DOHH2 (cell line): ENCODE data around the gene INSIG1.

Experiments
- H3F3A ChIP-seq: fragments of 200-600 bp; sonication (generic), shearing (Covaris generic); 2 replicates; pipeline ENCODE4 v1.6.0; 2016; ENCODE audit warnings: antibody characterized with exemption, mild to moderate bottlenecking; ENCODE audit not compliant: control insufficient read depth, insufficient read depth
- H3K27ac ChIP-seq: fragments of 200-600 bp; sonication (generic); 2 replicates; pipeline ENCODE4 v1.5.1; 2014; ENCODE audit warnings: low read depth, mild to moderate bottlenecking, low read length, moderate library complexity
- H3K27me3 ChIP-seq: fragments of 200-600 bp; sonication (generic); 2 replicates; pipeline ENCODE4 v1.6.1; 2014; ENCODE audit warnings: mild to moderate bottlenecking, low read length, mixed read lengths; ENCODE audit not compliant: control insufficient read depth
- H3K36me3 ChIP-seq: fragments of 200-600 bp; sonication (generic); 2 replicates; pipeline ENCODE4 v1.6.1; 2014; ENCODE audit warnings: mild to moderate bottlenecking, low read length, moderate library complexity, mixed read lengths; ENCODE audit not compliant: control insufficient read depth
- H3K4me1 ChIP-seq: fragments of 200-600 bp; sonication (generic); 2 replicates; pipeline ENCODE4 v1.6.1; 2014; ENCODE audit warnings: mild to moderate bottlenecking, low read length, mixed read lengths; ENCODE audit not compliant: control insufficient read depth
- H3K4me2 ChIP-seq: fragments of 200-600 bp; sonication (generic); 2 replicates; pipeline ENCODE4 v1.6.0; 2014; ENCODE audit warnings: mild to moderate bottlenecking, low read length, moderate library complexity
- H3K4me3 ChIP-seq: fragments of 200-600 bp; sonication (generic); 2 replicates; pipeline ENCODE4 v1.5.1; 2014; ENCODE audit warnings: mild to moderate bottlenecking, low read length, mixed read lengths
- H3K79me2 ChIP-seq: fragments of 200-600 bp; sonication (generic); 2 replicates; pipeline ENCODE4 v1.6.1; 2014; ENCODE audit warnings: mild to moderate bottlenecking, low read length, mixed read lengths; ENCODE audit not compliant: control insufficient read depth
- H3K9me2 ChIP-seq: fragments of 200-600 bp; sonication (generic); replicated peaks from 2 replicates; pipeline ENCODE4 v1.6.1; 2014; ENCODE audit warnings: mild to moderate bottlenecking, low read length, mixed read lengths; ENCODE audit not compliant: control insufficient read depth
- H3K9me3 ChIP-seq: fragments of 200-600 bp; sonication (generic); 2 replicates; pipeline ENCODE4 v1.6.1; 2014; ENCODE audit warnings: antibody characterized with exemption, low read length, mixed read lengths; ENCODE audit not compliant: control insufficient read depth, insufficient read depth
- H4K20me1 ChIP-seq: fragments of 200-600 bp; sonication (generic); 2 replicates; pipeline ENCODE4 v1.6.0; 2014; ENCODE audit warnings: low read depth, mild to moderate bottlenecking, antibody characterized with exemption, low read length, moderate library complexity; ENCODE audit not compliant: control insufficient read depth, insufficient read depth
- CTCF ChIP-seq: fragments of 200-600 bp; sonication (generic); IDR thresholded peaks from one replicate; pipeline ENCODE4 v1.5.1; 2014; ENCODE audit warnings: antibody characterized with exemption, mild to moderate bottlenecking, low read depth, low read length; ENCODE audit not compliant: poor library complexity, severe bottlenecking
- EZH2phosphoT487 ChIP-seq: fragments of 200-600 bp; sonication (generic); IDR thresholded peaks from 2 replicates; pipeline ENCODE4 v1.6.1; 2017; ENCODE audit warnings: borderline replicate concordance, mild to moderate bottlenecking, antibody characterized with exemption, low read length, moderate library complexity, mixed read lengths

Gene INSIG1

GRCh38 chr7:155356323-155357105 is 58.8 kb downstream of the INSIG1 start:
- Histone ChIP-seq H3K27me3 (peaks cover 11% of the 10 kb centered on the region), H3F3A (no peaks in the 10 kb centered on the region), H3K4me1 (peaks cover 21% of the 10 kb centered on the region), H3K9me3 (no peaks in the 10 kb centered on the region; the same call in 1 of the 2 replicates), H3K9me2 (no peaks in the 10 kb centered on the region), H3K4me2 (no peak overlapping the region), H3K36me3 (no peaks in the 10 kb centered on the region), H3K79me2 (no peaks in the 10 kb centered on the region), H3K4me3 (no peak overlapping the region), H3K27ac (no peak overlapping the region), H4K20me1 (no peaks in the 10 kb centered on the region)
- TF ChIP-seq EZH2phosphoT487 (no peak), CTCF (peak; percentile 62)

GRCh38 chr7:155357573-155358041 is 59.9 kb downstream of the INSIG1 start:
- no peaks in the 10 kb centered on the region for H3K79me2 ChIP-seq
- H3K9me3 ChIP-seq, result no peaks in the 10 kb centered on the region; the same call in 1 of the 2 replicates
- no peak overlapping the region for H3K4me3 ChIP-seq
- no peak overlapping the region for H3K27ac ChIP-seq
- H3K36me3 ChIP-seq, result no peaks in the 10 kb centered on the region
- H3K9me2 ChIP-seq, result no peaks in the 10 kb centered on the region
- H3K27me3 ChIP-seq, result peaks cover 20% of the 10 kb centered on the region
- TF ChIP-seq EZH2phosphoT487 (no peak), CTCF (no peak)
- no peaks in the 10 kb centered on the region for H3F3A ChIP-seq
- no peaks in the 10 kb centered on the region for H4K20me1 ChIP-seq
- H3K4me1 ChIP-seq, result peaks cover 30% of the 10 kb centered on the region
- no peak overlapping the region for H3K4me2 ChIP-seq

- Histone ChIP-seq H3F3A (no peaks in the 10 kb centered on the region), H3K4me3 (no peak overlapping the region), H3K4me1 (peaks cover 32% of the 10 kb centered on the region), H4K20me1 (no peaks in the 10 kb centered on the region), H3K9me3 (no peaks in the 10 kb centered on the region; the same call in 1 of the 2 replicates), H3K27ac (no peak overlapping the region), H3K9me2 (no peaks in the 10 kb centered on the region), H3K36me3 (no peaks in the 10 kb centered on the region), H3K27me3 (peaks cover 21% of the 10 kb centered on the region), H3K79me2 (no peaks in the 10 kb centered on the region), H3K4me2 (no peak overlapping the region)
- TF ChIP-seq CTCF, result no peak
- TF ChIP-seq EZH2phosphoT487, result no peak
Measured at GRCh38 chr7:155358066-155358947, 60.6 kb downstream of the INSIG1 start.
